GM19324 (cell line): ENCODE results near the gene SLC5A1.
"Not testable (repeated sequence)": the region's sequence is repeated elsewhere in the genome, so short reads cannot be mapped to it uniquely, and the experiment has no call there.

Source experiments
- ATAC-seq: cut with Tn5 transposase; IDR thresholded peaks from one replicate; pipeline ENCODE4 v1.9.1; 2021; ENCODE audit warnings: mild to moderate bottlenecking, moderate library complexity; ENCODE audit not compliant: unreplicated experiment, low FRiP score

SLC5A1 gene

GRCh38 chr22:32142600-32142999, 99.5 kb downstream of the SLC5A1 start:
- ATAC-seq, result no peak

GRCh38 chr22:32144496-32145274, 101.6 kb downstream of the SLC5A1 start:
- ATAC-seq, result no peak

GRCh38 chr22:32147128-32147527, 104.1 kb downstream of the SLC5A1 start:
- not testable (repeated sequence) for ATAC-seq

- ATAC-seq, result not testable (repeated sequence)
Measured at GRCh38 chr22:32148372-32148771, 105.3 kb downstream of the SLC5A1 start.

GRCh38 chr22:32150647-32151046, 107.6 kb downstream of the SLC5A1 start:
- not testable (repeated sequence) for ATAC-seq

GRCh38 chr22:32151641-32152040, 108.6 kb downstream of the SLC5A1 start:
- ATAC-seq, result not testable (repeated sequence)

GRCh38 chr22:32154727-32155126, 111.7 kb downstream of the SLC5A1 start:
- not testable (repeated sequence) for ATAC-seq

- not testable (repeated sequence) for ATAC-seq
Measured at GRCh38 chr22:32157632-32158031, 114.6 kb downstream of the SLC5A1 start.

GRCh38 chr22:32158712-32159533, 115.9 kb downstream of the SLC5A1 start, which contains the start of gene C22orf42:
Gene C22orf42, minus strand, starts transcription at chr22:32159303. Its CDS starts 88 bp downstream, at chr22:32159215.
- no peak for ATAC-seq

- ATAC-seq, result not testable (repeated sequence)
Measured at GRCh38 chr22:32160411-32160810, 117.3 kb downstream of the SLC5A1 start.
